Ureter (tissue), 1 donor: Measurements from ENCODE around the gene RRP15. TPM values are rescaled to one million over a fixed set of nuclear protein-coding genes. Genes with fewer than 3 reads are reported as not detected.
"Not testable (repeated sequence)": the region's sequence is repeated elsewhere in the genome, so short reads cannot be mapped to it uniquely, and the experiment has no call there.

Source experiments
- DNase-seq: peaks from one replicate; pipeline ENCODE4 v3.0.0-alpha.2; 2020; ENCODE audit warnings: low spot score
- total RNA-seq: library from RNA; stranded (reverse); gene quantifications from one replicate; pipeline ENCODE4 v1.2.4, GENCODE V29; 2023
- donor health status: DM: yes; HTN: yes; CAD: no.

Gene RRP15
- total RNA-seq, 1 donor from 2014 or later, result 28.9 TPM

DNA sequence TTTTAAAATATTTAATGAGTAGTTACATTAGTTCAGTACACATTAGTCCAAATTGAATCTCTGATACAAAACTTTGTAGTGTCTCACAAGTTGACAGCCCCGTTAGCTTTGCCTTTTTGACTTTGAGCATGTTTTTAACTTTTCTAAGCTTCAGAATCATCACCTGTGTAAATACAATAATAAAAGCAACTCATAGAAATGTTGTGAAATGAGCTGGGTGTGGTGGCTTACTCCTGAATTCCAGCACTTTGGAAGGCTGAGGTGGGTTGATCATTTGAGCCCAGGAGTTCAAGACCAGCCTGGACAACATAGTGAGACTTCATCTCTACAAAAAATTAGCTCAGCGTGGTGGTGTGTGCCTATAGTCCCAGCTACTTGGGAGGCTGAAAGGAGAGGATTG lies 11.1 kb downstream of the RRP15 start:
- no peak for DNase-seq

DNA sequence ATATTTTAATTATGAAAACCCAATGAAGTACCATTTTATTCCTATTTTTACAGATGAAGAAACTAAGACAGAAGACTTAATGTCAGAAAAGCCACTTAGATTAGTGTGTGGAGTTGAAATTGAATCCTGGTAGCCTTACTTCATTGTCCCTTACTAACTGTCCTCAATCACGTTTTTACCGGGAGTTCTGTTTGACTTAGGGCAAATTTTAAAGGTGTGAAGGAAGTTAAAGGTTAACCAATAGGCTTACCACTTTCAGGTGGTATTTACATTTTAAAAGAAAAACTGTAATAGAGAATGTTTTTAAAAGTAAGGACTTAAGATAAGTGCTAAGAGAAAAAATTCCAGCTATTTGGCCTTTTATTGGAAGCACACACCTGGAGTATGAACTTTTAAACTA lies 12.4 kb downstream of the RRP15 start:
- DNase-seq, result no peak

DNA sequence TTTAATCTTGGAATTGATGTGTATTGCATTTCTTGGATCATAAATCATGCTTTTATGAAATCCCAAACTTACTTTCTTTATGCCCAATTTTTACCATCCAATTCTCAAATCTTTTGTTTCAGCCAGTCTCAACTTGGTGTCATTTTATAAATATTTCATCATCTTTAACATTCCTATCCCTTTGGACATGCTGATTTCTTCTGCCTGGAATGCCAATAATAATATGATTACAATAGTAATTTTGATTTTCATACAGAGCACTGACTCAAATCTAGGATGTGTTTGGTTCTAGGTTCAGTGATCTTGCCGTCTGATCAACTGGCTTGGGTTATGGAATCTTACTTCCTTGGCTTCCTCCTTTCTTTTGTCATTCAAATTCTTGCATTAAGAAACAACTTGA lies 12.8 kb downstream of the RRP15 start:
- no peak for DNase-seq

DNA sequence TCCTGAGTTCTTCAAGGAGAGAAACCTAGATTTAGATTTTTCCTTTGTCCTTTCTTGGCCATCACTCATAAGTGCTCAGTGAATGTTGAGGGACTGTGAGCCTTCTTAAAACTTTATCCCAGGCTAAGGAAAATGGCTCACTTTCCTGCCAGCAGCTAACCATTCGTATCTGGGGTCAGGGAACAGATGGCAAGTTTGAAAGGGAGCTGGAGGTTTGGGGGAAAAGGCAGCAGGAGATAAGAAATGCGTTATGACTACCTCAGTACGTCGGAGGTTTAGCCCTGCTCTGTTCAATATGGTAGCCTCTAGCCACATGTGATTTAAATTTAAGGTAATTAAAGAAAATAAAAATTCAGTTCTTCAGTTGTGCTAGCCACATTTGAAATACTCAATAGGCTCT lies 13.3 kb downstream of the RRP15 start:
- DNase-seq, result no peak

DNA sequence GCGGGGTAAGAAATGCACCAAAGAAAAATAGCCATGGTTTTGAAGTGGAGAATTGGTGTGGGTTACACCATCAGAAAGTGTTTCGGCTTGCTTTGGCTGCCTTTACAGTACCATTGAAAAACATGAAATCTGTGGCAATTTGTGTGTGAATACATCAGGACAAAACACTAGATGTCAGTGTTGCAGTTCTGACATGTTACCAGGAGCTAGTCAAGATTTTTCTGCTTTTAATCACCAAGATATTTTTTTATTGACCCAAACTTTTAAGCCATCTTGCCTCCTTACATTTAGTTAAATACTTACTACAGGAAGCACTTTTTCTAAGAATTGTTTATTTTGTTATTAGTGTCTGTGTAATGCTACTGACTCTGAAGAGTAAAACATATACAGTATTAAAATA lies 14.3 kb downstream of the RRP15 start:
- no peak for DNase-seq

DNA sequence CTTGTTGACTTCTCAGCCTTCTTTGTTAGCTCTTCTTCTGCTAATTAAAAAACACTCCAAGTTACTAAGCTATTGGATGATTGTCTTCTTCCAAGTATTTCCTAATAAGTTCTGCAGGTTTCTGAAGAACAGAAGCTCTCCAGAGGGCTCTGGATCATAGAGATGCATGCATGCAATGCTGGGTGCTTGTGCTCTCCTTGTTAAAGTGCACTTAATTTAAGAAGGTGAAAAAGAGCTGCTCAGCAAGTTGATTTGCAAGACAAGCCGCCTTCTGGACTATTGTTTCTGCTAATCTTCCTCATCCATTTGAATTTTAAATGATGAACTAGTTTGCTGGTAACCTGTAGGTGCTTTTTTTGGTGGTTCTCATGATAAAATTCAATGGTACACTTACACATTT lies 16.1 kb downstream of the RRP15 start:
- DNase-seq, result no peak

DNA sequence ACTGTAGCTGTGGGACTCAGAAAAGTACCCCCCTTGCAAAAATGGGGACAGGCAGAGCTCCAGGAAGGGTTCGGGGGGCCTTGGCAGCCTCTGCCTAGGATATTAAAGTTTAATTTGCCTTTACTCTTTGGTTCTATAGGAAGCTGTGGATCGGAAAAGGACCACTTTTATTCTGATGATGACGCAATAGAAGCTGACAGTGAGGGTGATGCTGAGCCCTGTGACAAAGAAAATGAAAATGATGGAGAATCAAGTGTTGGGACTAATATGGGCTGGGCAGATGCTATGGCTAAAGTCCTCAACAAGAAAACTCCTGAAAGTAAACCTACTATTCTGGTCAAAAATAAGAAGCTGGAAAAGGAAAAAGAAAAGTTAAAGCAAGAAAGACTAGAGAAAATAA lies 17.1 kb downstream of the RRP15 start:
- DNase-seq, result no peak

DNA sequence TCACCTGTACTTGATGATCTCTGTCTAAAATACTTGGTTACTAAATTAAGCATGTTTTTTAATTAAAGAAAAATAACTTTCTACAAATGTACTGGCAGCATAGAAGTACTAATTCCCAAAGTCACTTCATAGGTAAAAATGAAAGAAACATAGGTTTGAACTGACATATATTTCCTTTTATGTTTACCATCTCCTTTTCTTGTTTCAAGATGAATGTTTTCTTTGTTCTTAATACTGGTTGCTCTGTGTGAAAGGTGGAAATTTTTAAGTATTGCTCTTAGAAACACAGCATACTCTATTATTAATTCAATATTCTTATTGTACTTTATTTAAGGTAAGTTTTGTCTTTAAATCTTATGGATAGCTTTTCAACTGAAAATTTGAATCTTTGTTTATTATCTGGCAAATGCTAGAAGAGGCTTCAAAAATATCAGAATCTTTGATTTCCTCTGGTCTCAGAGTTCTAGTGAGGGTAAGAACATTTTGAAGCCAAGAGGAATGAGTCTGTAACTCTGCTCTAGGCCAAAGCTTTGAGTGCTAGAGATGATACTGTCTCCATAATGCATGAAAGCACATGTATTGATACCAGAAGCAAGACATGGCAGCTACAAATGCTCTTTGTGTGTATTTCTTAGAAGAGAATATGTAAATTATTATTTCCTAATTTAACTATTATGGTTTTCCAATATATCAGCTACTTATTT lies 18.2 kb downstream of the RRP15 start:
- DNase-seq, result no peak

DNA sequence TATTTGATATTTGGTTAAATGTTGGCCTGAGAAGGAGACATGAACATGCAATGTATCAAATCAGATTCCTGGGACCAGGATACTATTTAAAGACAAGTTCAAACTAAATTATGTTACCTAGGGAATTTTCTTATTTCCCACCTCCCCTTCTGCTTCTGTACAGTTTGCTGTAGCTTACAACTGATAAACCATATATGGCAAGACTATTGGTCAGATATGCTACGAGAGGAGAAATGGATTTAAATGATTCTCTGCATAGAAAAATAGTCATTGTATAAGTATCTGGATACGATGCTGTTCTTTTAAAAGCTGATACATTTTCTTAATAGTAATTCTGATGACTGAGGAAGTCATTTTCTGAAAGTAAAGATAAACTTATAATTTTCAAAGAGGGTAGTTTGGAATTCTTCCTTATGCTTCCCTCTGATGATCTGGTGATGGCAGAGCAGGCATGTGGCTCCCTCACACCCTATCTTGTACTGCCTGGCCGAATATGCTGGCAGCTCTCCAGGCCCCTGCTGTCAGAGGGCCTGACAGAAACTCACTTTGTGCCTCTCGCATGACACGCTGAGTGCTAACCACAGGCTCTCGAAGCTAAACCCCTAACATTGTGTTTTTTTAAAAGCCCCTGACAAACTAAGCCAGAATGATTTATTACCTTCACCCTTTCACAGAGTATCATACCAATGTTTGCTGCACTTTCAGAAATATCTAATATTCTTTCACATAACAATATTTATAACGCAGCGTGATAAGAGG lies 19.4 kb downstream of the RRP15 start:
- no peak for DNase-seq

DNA sequence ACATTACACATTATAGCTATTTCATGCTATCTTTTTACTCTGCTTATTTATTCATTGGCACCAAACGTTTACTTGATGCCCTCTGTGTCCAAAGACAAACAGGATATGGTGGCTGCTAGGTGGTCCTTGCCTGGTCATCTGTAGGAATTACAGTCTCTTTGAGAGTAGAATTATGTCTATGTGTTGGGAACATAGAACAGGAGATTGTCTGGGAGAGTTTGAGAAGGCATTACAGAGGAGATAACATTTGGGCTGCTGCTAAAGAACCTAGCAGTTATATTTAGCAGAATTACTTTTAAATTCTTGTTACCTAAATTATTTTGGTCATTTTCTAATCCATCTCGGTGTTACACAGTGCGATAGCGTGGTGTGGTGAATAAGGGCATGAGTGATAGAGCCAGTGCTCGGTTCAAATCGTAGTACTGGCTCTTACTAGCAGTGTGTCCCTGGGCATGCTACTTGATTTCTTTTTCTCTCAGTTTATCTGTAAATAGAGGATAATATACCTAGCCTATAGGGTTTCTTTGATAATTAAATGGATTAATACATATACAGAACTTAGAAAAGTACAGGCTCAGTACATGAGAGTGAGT lies 20.5 kb downstream of the RRP15 start:
- no peak for DNase-seq

DNA sequence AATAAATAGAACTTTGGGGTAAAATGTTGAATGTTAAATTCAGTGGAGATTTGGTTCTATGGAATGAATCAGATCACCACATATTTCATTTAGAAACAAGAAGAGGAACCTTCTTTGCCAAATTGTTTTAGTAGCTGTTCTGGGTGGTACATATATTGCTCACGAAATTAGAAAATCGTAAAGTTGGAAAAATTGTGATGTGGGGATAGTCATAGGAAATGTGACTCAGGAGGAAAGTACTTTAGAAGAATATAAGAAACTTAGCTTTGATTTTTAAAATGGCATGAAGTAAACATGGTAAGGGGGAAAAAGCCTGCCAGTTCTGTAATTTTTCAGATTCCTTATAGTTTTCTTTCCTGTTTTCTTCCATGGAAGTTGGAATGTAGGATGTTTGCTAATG lies 27.4 kb downstream of the RRP15 start:
- DNase-seq, result no peak

DNA sequence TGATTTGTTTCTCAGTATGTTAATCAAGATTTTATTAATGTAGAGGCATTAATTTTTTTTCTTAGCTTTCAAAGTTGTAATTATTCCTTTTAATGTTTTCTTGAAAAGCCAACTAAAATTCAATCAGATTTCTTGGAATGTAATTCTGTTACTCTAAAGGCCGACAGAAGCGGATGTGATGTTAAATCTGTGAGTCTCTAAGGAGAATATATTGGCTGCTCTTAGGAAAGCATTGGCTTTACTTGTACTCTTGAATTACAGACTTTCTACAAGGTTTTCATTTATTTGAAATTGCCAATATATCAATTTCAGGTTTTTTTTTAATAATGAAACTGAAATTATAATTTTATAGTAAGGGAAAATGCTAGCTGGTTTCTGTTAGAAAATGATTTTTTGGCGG lies 29.2 kb downstream of the RRP15 start:
- no peak for DNase-seq

DNA sequence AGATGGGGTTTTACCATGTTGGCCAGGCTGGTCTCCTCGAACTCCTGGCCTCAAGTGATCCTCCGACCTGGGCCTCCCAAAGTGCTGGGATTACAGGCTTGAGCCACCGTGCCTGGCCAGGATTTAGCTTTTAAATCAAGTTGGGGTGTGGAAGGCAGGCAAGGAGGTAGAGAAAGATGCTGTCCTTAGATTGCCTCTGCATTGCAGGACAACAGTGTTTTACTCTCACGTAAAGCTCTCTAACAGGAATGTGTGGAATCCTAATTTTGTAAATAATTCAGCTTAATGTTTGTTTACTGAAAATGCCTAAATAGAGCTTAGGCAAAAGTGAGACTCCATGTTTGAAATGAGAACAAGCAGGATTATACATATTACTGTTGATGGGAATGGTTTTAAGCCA lies 30.5 kb downstream of the RRP15 start:
- no peak for DNase-seq

DNA sequence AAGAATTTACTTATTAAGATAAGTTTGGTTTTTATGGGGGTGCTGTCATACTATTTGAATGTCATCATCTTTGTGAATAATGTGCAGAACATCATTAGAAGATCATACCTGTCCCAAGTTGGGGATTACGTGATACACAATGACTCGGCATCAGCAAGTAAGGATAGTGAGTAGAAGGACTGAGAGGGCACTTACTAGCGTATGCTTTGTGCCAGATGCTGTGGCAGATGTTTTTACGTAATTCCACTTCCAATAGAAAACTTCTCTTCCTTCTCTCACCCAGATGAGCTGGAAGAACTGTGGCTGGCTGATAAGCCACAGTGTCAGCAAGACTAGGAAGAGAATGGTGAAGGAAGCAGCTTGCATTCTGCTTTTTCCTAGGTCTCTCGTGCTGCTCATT lies 32.0 kb downstream of the RRP15 start:
- DNase-seq, result no peak

DNA sequence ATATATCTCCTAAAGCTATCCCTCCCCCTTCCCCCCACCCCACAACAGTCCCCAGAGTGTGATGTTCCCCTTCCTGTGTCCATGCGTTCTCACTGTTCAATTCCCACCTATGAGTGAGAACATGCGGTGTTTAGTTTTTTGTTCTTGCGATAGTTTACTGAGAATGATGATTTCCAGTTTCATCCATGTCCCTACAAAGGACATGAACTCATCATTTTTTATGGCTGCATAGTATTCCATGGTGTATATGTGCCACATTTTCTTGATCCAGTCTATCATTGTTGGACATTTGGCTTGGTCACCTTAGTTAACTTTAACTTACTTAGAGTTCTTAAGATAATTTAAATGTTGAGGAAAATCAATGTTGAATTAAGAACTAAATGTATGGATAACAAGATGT lies 35.1 kb downstream of the RRP15 start:
- not testable (repeated sequence) for DNase-seq

DNA sequence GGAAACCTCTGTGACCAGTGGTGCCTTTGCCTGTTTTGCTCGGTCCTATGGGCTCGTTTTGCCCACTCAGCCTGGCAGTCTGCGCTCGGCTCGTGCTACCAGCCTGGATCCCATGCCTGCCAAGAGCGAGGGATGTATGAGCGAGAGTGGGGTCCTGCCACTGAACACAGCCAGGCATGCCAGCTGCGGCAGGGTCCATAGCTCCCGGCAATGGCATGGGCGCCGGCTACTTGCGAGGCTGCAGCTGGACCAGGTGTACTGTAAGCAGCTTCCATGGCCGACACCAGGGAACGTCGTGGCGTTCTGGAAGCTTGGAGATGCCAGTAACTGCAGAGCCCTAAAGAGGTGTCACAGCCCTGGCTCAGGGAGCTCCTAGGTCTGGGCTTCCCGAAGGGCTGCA lies 37.7 kb downstream of the RRP15 start:
- no peak for DNase-seq

DNA sequence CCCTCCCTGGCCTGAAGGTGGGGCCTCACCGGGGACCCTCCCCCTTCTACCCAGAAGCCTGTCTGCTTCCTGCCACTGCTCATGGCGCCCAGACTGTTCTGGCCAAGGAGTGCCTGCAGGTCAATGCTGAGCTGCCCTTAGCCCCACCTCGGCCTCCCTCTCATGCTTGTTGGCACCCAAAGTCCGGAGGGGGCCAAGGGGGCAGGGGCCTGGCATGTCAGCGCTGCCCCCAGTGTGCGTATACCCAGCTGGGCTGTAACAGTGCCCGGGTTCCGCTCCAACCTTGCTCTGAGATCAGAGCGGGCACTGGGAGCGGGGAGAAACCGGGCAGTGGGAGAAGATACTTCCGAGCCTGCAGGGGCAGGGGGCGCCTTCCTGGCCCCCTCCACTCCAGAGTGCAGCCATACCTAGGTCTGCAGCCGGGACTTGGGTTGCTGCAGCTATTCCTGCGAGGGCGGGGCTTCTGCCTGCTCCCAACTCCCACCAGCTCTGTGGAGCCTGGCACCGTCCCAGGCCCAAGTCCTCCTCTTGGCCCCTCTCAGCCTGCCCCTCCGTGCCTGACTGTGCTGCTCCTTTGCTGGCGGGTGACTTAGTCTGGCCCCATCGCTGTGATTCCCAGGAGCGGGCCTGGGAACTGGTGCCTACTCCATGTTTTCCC lies 38.6 kb downstream of the RRP15 start:
- DNase-seq, result no peak

DNA sequence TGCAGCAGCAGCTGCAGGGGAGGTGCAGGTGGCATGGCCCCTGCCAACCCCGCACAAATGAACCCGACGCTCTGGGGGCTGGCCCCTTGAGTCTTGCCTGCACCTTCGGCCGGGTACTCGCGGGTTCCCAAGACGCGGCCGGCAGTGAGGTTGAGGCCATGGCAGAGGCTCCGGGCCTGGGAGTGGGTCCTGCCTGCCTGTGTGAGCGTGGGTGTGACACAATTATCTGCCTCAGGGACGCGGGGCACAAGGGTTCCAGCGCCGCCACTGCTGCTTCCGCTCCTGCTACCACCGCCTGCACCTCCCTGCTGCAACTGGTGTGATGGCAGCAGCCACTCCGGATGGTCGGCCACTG lies 39.1 kb downstream of the RRP15 start:
- DNase-seq, result no peak

DNA sequence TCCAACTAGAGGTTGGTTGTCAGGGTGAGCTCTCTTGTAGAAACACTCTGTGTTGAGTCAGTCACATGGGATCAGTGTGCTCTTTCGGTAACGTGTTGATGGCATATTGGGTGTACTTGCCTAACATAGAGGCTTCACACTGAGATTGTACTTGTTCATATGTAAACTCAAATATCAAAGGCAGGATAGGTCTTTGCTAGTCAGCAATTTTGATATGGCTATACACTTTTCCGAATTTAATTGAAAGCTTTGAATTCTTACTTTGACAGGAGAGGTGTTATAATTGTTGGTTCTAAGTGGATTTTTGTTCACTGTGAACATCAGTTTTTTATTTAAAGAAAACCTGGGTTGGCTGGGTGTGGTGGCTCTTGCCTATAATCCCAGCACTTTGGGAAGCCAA lies 43.7 kb downstream of the RRP15 start:
- no peak for DNase-seq

DNA sequence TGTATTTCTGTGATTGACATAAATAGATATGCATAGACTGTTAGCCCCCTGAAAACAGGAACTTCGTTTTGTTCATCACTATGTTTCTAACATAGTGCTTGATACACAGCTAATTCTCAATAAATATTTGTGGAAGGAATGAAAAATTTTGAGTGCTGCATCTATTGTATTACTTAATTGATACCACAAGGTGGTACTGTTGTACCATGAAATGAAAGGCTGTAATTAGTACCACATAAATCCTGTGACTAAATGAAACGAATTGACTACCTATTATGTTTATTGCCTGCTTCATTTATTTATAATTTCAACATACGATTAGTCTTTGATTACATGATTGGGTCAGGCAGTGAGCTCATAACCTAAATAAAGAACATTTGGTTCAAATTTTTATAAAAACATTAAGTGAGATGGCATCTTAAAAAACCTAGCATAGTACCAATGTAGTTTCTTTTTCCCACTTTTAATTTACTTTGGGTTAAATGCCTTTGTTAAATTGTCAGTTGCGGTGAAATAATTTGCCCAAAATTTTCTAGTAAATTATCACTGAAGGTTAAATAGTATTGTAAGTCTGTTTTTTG lies 45.0 kb downstream of the RRP15 start:
- DNase-seq, result no peak

DNA sequence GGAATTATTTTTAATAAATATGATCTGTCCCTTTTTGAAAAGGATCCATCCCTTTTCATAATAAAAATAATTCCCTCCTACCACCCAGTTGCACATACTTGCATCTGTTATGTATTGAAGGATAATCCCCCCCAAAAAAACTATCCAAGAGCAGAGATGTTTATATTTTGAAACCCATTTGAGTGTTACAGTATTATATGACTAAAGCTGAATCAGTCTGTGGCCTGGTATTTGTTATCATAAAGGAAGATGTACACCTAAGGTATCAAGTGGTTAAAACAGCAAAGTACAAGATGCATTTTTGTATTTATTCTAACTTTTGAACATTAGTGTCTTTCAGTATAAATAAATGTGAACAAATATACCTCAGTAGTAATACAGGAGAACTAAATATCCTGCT lies 47.3 kb downstream of the RRP15 start:
- no peak for DNase-seq

DNA sequence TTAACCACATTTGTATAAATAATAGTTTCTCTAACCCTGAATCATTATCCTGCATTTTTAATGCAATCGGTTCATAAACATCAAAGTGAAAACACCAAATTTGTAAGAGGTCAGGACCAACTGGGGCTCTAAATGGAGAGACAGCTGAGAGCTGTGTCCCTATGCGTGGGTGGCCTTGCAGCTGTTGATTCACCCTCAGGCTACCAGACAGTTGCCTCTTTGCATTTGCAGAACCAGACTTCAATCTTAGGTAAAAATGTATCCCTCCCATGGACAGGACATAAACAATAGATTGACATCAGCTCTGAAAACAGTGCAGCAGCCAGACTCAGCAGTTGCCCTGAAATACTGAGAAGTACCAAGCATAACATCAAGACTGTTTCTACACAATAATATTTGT lies 51.2 kb downstream of the RRP15 start:
- DNase-seq, result no peak
